CD4-positive, CD25-positive, alpha-beta regulatory T cell (primary cell): ENCODE measurements around the gene HMG20B. TPM values are rescaled to one million over a fixed set of nuclear protein-coding genes. Genes with fewer than 3 reads are reported as not detected.

ENCODE experiments used
- ATAC-seq, 2 donors: fragments of 150-1000 bp; cut with Tn5 transposase; one replicate each; pipeline ENCODE4 v1.10.0; 2021; ENCODE audit warnings: low read depth in 2 of 2, moderate number of reproducible peaks in 2 of 2, moderate library complexity in 1 of 2
- DNase-seq, 3 donors: peaks; one replicate each; pipeline versions ENCODE4 v3.0.0 to v3.0.0-alpha.2; 2012 to 2022; ENCODE audit warnings: mixed read lengths in 1 of 3
- H3K27ac ChIP-seq: one replicate; pipeline ENCODE4 v1.7.0; 2013; ENCODE audit warnings: mild to moderate bottlenecking, low read length; ENCODE audit not compliant: insufficient read depth, poor library complexity, severe bottlenecking
- H3K27me3 ChIP-seq: one replicate; pipeline ENCODE4 v1.7.0; 2013; ENCODE audit warnings: low read length; ENCODE audit not compliant: control insufficient read depth, insufficient read depth
- H3K36me3 ChIP-seq: one replicate; pipeline ENCODE4 v1.7.0; 2013; ENCODE audit warnings: mild to moderate bottlenecking, low read length, moderate library complexity; ENCODE audit not compliant: control insufficient read depth, insufficient read depth
- H3K4me1 ChIP-seq: 2 replicates; pipeline ENCODE4 v1.7.0; 2013; ENCODE audit warnings: mild to moderate bottlenecking, low read length; ENCODE audit not compliant: insufficient read depth, control insufficient read depth, poor library complexity, severe bottlenecking
- H3K4me3 ChIP-seq: one replicate; pipeline ENCODE4 v1.7.0; 2013; ENCODE audit warnings: low read depth, mild to moderate bottlenecking, low read length, moderate library complexity
- H3K9me3 ChIP-seq, 2 experiments: 1 replicate in 1 of 2; 2 replicates in 1 of 2; pipeline ENCODE4 v1.7.0; 2013; ENCODE audit warnings: low read length in 2 of 2, mild to moderate bottlenecking in 1 of 2, moderate library complexity in 1 of 2; ENCODE audit not compliant: control insufficient read depth in 2 of 2
- H3K27ac Mint-ChIP-seq, 3 donors: one replicate each; pipeline ENCODE4 v1.8.0; 2020 to 2022; ENCODE audit warnings: mild to moderate bottlenecking in 3 of 3, mixed read lengths in 3 of 3, moderate library complexity in 2 of 3
- H3K27me3 Mint-ChIP-seq: one replicate; pipeline ENCODE4 v1.8.0; 2022; ENCODE audit warnings: mild to moderate bottlenecking, mixed read lengths
- H3K36me3 Mint-ChIP-seq: one replicate; pipeline ENCODE4 v1.8.0; 2020; ENCODE audit warnings: mixed read lengths
- H3K4me1 Mint-ChIP-seq, 4 donors: one replicate each; pipeline ENCODE4 v1.8.0; 2020 to 2022; ENCODE audit warnings: mixed read lengths in 4 of 4, mild to moderate bottlenecking in 1 of 4
- H3K4me3 Mint-ChIP-seq, 4 donors: one replicate each; pipeline ENCODE4 v1.8.0; 2020 to 2022; ENCODE audit warnings: mild to moderate bottlenecking in 4 of 4, mixed read lengths in 4 of 4, moderate library complexity in 3 of 4
- H3K9me3 Mint-ChIP-seq, 7 donors: one replicate each; pipeline ENCODE4 v1.8.0; 2020 to 2022; ENCODE audit warnings: mixed read lengths in 7 of 7, mild to moderate bottlenecking in 3 of 7, moderate library complexity in 2 of 7
- polyA plus RNA-seq, 4 donors: library from polyadenylated mRNA; unstranded; fragments of 300-500 nt; fragmentation: Illumina TruSeq; gene quantifications; one replicate each; pipeline ENCODE4 v1.2.3, GENCODE V29; 2021
- total RNA-seq: library from RNA; stranded (reverse); gene quantifications from one replicate; pipeline ENCODE4 v1.2.3, GENCODE V29; 2022

The HMG20B gene
- total and polyA plus RNA-seq, 5 donors from 2014 or later: 35.4 to 49.3 (median 42.6) TPM

DNA sequence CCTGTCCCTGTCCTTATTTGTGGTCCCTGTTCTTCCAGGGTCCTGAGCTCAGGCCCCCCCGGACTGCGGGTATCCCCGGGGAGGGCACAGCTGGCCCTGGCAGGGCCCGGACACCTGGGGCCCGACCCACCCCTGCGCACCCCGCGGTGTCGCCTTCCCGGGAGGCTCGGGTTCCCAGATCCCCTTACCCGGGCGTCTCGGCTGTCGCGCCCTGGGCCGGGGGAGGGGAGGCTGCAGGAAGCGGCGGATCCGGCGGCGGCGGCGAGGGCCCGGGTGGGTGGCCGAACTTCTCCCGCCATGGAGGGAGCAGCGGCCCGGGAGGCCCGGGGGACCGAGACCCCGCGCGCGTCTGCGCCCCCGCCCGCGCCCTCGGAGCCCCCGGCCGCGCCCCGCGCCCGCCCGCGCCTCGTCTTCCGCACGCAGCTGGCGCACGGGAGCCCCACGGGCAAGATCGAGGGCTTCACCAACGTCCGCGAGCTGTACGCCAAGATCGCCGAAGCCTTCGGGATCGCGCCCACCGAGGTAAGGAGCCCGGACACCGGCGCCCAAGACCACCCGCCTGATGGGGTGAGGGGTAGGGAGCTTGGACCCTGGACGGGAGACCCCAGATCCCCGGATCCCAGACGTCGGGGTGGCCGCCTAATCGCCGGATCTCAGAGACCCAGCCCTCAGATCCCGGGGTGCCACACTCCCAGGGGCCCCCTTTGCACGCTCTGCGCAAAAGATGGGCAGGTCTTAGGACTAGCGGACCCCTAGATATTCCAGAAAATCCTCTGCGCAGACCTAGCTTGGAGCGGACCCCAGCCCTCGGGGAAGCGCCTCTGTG, 12.8 kb downstream of the HMG20B start, which contains the start of gene GIPC3:
GIPC3 (plus strand) TSS at position 178 of the 826 bp plus-strand sequence; CDS start at position 298, 120 bp downstream.
- H3K4me1 ChIP-seq: peaks cover 10% of the 10 kb centered on the region
- ATAC-seq (no peak), DNase-seq (no peak)
- H3K9me3 Mint-ChIP-seq: peaks cover 0 to 1% (median 0%) of the 10 kb centered on the region in 7 donors
- no peaks in the 10 kb centered on the region for H3K4me1 Mint-ChIP-seq
- no peak within 1 kb of the TSS for H3K27ac Mint-ChIP-seq
- no peaks in the 10 kb centered on the region for H3K9me3 ChIP-seq
- peak within 1 kb of the TSS in 2 of 4 donors; percentile 22 to 54 for H3K4me3 Mint-ChIP-seq
- no peaks in the 10 kb centered on the region for H3K27me3 ChIP-seq
- H3K27ac ChIP-seq: no peak within 1 kb of the TSS
- peaks cover 4% of the 10 kb centered on the region for H3K27me3 Mint-ChIP-seq
- H3K4me3 ChIP-seq: no peak within 1 kb of the TSS
- H3K36me3 Mint-ChIP-seq: no peaks in the 10 kb centered on the region
- H3K36me3 ChIP-seq: no peaks in the 10 kb centered on the region

DNA sequence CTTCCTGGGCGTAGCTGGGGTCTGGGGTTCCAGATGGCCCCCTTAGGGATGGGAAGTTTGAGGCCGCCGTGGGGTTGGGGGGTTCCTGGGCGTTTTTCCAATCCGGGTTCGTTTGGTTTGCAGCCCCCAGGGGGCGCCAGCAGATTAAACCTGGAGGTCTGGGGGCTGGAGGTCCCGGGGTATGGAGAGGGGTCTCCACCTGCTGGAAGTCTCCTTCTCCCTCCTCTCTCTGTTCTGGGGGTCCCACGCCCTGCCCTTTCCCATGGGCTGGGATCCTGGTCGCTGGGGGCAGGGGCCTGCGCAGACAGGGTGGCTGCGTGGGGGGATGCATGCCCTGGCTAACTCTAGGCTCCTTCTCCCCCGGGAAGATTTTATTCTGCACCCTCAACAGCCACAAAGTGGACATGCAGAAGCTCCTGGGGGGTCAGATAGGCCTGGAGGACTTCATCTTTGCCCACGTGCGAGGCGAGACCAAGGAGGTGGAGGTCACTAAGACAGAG, 13.4 kb downstream of the HMG20B start:
- DNase-seq: peak in 1 of 3 donors; percentile 23
- no peak overlapping the region for H3K4me3 ChIP-seq

DNA sequence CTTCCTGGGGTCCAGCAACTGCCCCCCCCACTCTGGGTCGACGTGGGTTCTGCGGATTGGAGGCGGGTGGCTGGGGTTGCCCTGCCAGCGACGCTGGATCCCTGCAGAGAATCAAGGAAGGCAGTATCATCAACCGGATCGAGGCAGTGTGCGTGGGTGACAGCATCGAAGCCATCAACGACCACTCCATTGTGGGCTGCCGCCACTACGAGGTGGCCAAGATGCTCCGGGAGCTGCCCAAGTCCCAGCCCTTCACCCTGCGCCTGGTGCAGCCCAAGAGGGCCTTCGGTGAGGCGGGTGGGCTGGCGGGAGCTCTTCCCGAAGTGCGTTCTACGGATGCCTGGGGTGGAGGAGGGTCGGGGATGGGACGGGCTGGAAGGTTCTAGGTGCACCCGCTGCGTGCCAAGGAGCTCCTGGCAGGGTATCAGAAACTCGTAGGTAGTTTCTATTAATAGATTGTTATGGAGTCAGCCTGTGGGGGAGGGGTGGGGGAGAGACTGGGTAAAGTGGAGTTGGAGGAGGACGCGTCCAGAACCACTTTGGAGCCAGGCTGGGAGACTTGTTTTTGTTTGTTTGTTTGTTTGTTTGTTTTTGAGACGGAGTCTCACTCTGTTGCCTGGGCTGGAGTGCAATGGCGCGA, 14.1 kb downstream of the HMG20B start:
- Histone ChIP-seq H3K27me3 (no peaks in the 10 kb centered on the region), H3K36me3 (no peaks in the 10 kb centered on the region), H3K27ac (no peak overlapping the region), H3K4me3 (no peak overlapping the region), H3K4me1 (peaks cover 10% of the 10 kb centered on the region), H3K9me3 (no peaks in the 10 kb centered on the region)
- Mint-ChIP-seq H3K9me3 (peaks cover 0 to 1% (median 0%) of the 10 kb centered on the region in 7 donors), H3K4me3 (no peak overlapping the region), H3K27me3 (peaks cover 3% of the 10 kb centered on the region), H3K27ac (no peak overlapping the region), H3K36me3 (no peaks in the 10 kb centered on the region), H3K4me1 (no peaks in the 10 kb centered on the region)
- ATAC-seq (no peak), DNase-seq (no peak)

More for the DNA sequence above, 13.4 kb downstream of the HMG20B start:
- Mint-ChIP-seq H3K36me3 (no peaks in the 10 kb centered on the region), H3K9me3 (peaks cover 0 to 1% (median 0%) of the 10 kb centered on the region in 7 donors), H3K4me3 (peak overlapping the region in 2 of 4 donors; percentile 22 to 54), H3K4me1 (no peaks in the 10 kb centered on the region), H3K27ac (no peak overlapping the region), H3K27me3 (peaks cover 4% of the 10 kb centered on the region)
- Histone ChIP-seq H3K9me3 (no peaks in the 10 kb centered on the region), H3K27ac (no peak overlapping the region), H3K4me1 (peaks cover 10% of the 10 kb centered on the region), H3K27me3 (no peaks in the 10 kb centered on the region), H3K36me3 (no peaks in the 10 kb centered on the region)
- no peak for ATAC-seq

DNA sequence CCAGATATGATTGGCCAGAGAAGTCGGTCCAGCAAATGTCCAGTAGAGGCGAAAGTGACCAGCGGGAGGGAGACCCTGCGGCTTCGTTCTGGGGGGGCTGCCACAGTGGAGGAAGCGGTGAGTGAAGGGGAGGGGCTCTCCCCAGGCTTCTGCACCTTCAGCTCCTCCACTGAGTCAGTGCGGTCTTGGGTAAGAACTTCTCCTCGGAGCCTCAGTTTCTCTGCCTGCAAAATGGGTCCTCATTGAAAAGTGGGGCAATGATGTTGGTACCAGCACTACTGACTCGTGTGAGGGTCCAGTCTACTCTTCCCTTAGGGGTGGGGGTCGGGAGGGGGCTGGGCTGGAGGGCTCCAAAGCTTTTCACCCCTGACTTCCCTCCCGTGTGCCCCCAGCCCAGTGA, 16.7 kb downstream of the HMG20B start:
- Mint-ChIP-seq H3K27me3 (no peaks in the 10 kb centered on the region), H3K4me1 (no peaks in the 10 kb centered on the region)

DNA sequence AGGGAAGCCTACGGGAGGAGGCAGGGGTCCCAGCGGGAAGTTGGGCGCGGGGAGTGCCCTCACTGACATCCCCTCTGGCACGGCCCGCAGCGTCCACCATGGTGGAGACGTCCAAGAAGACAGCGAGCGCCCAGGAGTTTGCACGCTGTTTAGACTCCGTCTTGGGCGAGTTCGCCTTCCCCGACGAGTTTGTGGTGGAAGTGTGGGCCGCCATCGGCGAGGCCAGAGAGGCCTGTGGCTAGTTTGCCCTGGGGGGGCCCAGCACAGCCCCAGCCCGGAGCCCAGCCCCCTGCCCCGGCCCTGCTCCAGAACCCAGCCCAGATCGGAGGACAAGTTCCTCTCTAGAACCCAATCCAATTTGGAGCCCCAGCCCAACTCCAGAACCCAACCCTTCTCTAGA, 17.2 kb downstream of the HMG20B start:
- H3K4me3 Mint-ChIP-seq: no peak overlapping the region
- no peak for ATAC-seq

More for the DNA sequence above, 16.7 kb downstream of the HMG20B start:
- no peak for ATAC-seq
- no peak overlapping the region for H3K4me3 ChIP-seq
- H3K36me3 ChIP-seq: no peaks in the 10 kb centered on the region
- H3K27me3 ChIP-seq: no peaks in the 10 kb centered on the region
- H3K4me3 Mint-ChIP-seq: no peak overlapping the region
- H3K9me3 Mint-ChIP-seq: peaks cover 0 to 1% (median 0%) of the 10 kb centered on the region in 7 donors
- H3K27ac ChIP-seq: no peak overlapping the region
- H3K4me1 ChIP-seq: peaks cover 10% of the 10 kb centered on the region
- DNase-seq: no peak
- H3K36me3 Mint-ChIP-seq: no peaks in the 10 kb centered on the region
- H3K9me3 ChIP-seq: no peaks in the 10 kb centered on the region
- H3K27ac Mint-ChIP-seq: no peak overlapping the region

DNA sequence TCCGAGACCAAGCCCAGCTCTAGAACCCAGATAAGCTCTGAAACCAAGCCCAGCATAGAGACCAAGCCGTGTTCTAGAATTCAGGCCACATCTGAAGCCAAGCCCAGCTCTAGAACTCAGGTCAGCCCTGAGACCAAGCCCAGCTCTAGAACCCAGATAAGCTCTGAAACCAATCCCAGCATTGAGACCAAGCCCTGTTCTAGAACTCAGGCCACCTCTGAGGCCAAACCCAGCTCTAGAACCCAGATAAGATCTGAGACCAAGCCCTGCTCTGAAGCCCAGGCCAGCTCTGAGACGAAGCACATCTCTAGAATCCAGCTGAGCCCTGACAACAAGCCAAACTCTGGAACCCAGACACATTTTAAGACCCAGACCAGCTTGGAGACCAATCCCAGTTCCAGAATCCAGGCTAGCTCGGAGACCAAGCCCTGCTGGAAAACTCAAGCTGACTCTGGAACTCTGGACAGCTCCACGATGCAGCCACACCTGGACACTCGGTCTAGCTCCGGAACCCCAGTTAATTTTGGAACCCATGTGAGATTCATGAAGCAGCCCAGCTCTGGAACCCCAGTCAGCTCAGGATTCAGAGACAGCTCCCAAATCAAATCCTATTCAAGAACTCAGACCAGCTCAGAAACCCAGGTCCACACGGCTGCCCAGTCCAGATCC, 18.4 kb downstream of the HMG20B start:
- H3K9me3 Mint-ChIP-seq: peaks cover 0 to 1% (median 0%) of the 10 kb centered on the region in 7 donors
- H3K4me1 ChIP-seq: no peaks in the 10 kb centered on the region
- DNase-seq (no peak), ATAC-seq (no peak)
- H3K27me3 Mint-ChIP-seq: no peaks in the 10 kb centered on the region
- H3K27me3 ChIP-seq: no peaks in the 10 kb centered on the region
- no peak overlapping the region for H3K27ac ChIP-seq
- H3K36me3 ChIP-seq: no peaks in the 10 kb centered on the region
- no peak overlapping the region for H3K4me3 Mint-ChIP-seq
- no peaks in the 10 kb centered on the region for H3K9me3 ChIP-seq
- no peaks in the 10 kb centered on the region for H3K36me3 Mint-ChIP-seq
- no peak overlapping the region for H3K4me3 ChIP-seq
- H3K27ac Mint-ChIP-seq: no peak overlapping the region
- no peaks in the 10 kb centered on the region for H3K4me1 Mint-ChIP-seq

More for the DNA sequence above, 17.2 kb downstream of the HMG20B start:
- Mint-ChIP-seq H3K27ac (no peak overlapping the region), H3K36me3 (no peaks in the 10 kb centered on the region), H3K4me1 (no peaks in the 10 kb centered on the region), H3K27me3 (no peaks in the 10 kb centered on the region), H3K9me3 (peaks cover 0 to 1% (median 0%) of the 10 kb centered on the region in 7 donors)
- Histone ChIP-seq H3K27ac (no peak overlapping the region), H3K9me3 (no peaks in the 10 kb centered on the region), H3K36me3 (no peaks in the 10 kb centered on the region), H3K27me3 (no peaks in the 10 kb centered on the region), H3K4me1 (peaks cover 10% of the 10 kb centered on the region), H3K4me3 (no peak overlapping the region)
- DNase-seq: no peak

DNA sequence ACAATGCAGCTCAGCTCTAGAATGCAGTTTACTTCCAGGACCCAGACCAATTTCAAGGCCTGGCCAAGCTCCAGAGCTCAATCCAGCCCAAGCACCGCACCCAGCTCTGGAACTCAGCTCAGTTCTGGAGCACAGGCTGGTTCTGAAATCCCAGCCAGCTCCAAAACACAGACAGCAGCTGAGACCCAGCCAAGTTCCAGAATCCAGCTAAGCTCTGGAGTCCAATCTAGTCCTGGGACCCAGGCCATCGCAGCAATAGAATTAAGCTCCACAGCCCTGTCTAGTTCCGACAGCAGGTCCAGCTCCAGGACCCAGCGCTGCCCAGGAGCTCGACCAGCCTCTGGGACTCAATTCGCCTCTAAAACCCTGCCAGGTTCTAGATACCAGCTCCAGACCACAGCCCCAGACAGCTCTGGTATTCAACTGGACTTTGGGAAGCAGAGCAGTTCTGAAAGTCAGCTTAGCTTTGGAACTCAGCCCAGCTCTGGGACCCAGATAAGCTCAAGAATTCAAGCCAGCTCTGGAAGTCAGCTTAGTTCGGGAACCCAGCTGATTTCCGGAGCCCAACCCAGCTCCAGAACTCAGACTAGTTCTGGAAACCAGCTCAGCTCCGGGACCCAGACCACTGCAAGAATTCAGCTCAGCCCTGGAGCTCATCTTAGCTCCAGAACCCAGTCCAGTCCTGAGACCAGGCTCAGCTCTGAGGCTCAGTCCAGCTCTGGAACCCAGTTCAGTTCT, 19.3 kb downstream of the HMG20B start:
- Mint-ChIP-seq H3K9me3 (peaks cover 0 to 1% (median 0%) of the 10 kb centered on the region in 7 donors), H3K4me3 (no peak overlapping the region), H3K4me1 (no peaks in the 10 kb centered on the region), H3K36me3 (no peaks in the 10 kb centered on the region), H3K27ac (no peak overlapping the region), H3K27me3 (no peaks in the 10 kb centered on the region)
- no peak overlapping the region for H3K4me3 ChIP-seq
- H3K9me3 ChIP-seq: no peaks in the 10 kb centered on the region
- H3K27ac ChIP-seq: no peak overlapping the region
- H3K4me1 ChIP-seq: no peaks in the 10 kb centered on the region
- H3K36me3 ChIP-seq: no peaks in the 10 kb centered on the region
- DNase-seq (no peak), ATAC-seq (no peak)
- H3K27me3 ChIP-seq: no peaks in the 10 kb centered on the region
